ENCODE data around the gene PKP4. TPM values are rescaled to one million over a fixed set of nuclear protein-coding genes. Genes with fewer than 3 reads are reported as not detected.

PKP4 gene
- total and polyA plus RNA-seq, 2 of the 8 experiments (the other 6 are each of a cell fraction or from before 2014, with no cell fraction given), result 48.2 to 88.0 TPM

GRCh38 chr2:158659483-158659882, 202.7 kb downstream of the PKP4 start (continued):
- TF ChIP-seq TAF1 (IDR thresholded peaks at IDR 0.05; ENCODE audit: low read depth, low read length) (no peak), SIN3A (conservative IDR thresholded peaks at IDR 0.05 in 1 of 2, IDR thresholded peaks at IDR 0.05 in 1 of 2; ENCODE audit: low read depth in 1 of 2, low read length in 2 of 2) (no peak), SRF (IDR thresholded peaks at IDR 0.05; ENCODE audit: low read depth, low read length) (no peak), GTF2F1 (IDR thresholded peaks at IDR 0.05; ENCODE audit: borderline replicate concordance, low read depth, low read length) (no peak), CEBPB (IDR thresholded peaks at IDR 0.05; ENCODE audit: low read depth, low read length) (no peak), RXRA (IDR thresholded peaks at IDR 0.05; ENCODE audit: insufficient read depth, low read depth, low read length) (no peak), NRF1 (IDR thresholded peaks at IDR 0.05; ENCODE audit: low read depth, low read length) (no peak), CBX8 (IDR thresholded peaks at IDR 0.05; ENCODE audit: borderline replicate concordance, low read depth, low read length) (no peak), KDM1A (IDR thresholded peaks at IDR 0.05; ENCODE audit: borderline replicate concordance, low read length) (no peak)
